GM21390 (cell line): Measurements from ENCODE around the gene TTC23.

Experiments
- ATAC-seq: cut with Tn5 transposase; IDR thresholded peaks from one replicate; pipeline ENCODE4 v1.9.1; 2021; ENCODE audit not compliant: unreplicated experiment

TTC23 gene

DNA sequence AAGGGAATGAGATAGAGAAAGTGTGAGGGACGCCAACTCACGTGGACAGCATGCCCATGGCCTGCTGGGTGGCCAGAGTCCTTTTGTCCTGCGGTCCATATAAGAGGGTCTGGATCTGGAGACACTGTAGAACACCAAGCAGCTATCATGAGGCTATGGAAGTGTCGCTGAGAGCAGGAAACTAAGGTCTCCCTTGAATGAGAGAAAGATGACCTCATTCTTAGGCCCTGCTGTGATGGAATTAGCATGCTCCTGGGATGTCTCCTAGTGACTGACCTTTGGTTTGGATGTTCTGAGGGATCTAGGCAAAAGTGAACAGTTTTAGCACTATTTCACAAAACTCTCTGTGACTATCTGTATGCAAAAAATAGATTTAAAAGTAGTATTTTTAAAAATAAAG is 110.1 kb downstream of the TTC23 start:
- no peak for ATAC-seq

DNA sequence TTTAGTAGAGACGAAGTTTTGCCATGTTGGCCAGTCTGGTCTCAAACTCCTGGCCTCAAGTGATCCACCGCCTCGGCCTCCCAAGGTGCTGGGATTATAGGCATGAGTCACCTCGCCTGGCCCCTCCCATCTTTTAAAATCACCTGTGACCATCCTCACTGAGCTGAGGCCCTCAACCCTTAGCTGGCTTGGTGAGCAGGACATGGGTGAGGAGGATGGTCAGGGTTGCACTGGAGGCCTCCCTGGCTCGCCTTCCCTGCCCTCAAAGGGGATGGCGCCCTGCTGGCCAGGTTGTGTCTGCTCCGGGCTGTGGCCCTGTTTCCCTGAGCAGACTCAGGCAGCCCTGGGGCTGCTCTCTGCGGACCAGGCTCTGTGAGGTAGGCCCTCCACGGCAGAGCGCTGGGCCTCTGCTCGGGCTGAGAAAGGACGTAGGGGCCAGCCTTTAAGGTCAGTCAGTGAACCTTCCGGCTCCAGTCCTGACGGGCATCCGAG is 110.8 kb downstream of the TTC23 start:
- ATAC-seq, result no peak

DNA sequence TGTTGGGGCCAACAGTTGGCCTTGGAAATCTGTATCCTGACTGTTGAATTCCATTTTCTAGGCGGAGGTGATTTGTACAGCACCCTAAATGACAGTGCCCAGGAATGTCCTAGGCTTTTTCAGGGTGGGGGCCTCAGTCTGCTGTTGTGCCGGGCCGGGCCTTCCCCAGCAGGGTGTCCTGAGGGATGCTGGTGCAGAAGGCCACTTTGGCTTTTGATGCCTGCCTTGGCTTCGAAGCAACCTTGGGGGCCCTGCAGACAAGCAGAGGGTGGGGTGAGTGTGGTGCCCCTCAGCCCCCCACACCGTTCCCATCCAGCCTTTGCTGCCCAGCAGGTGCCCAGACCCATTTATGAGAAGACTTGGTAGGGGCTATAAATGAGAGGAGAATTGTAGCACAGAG is 111.5 kb downstream of the TTC23 start:
- ATAC-seq, result no peak

DNA sequence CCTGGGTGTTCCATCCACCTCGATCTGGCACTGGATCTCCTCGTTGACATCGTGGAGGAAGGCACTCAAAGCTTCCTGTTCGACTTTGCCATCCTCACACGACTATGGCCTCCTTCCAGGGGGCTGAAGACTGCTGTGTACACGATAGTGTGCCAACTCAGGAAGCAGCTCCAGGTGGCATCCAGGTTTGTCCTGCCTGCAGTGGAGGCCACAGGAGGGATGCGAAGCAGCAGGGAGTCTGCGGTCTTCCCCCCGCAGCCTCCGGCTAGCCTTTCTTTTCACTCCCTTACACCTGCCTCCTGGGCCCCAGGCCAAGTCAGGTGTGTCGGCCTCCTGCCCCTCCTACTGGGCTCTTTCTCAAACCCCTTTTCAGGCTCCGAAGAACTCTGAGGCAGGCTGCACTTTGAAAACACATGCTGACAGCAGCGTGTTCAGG is 112.3 kb downstream of the TTC23 start:
- no peak for ATAC-seq

DNA sequence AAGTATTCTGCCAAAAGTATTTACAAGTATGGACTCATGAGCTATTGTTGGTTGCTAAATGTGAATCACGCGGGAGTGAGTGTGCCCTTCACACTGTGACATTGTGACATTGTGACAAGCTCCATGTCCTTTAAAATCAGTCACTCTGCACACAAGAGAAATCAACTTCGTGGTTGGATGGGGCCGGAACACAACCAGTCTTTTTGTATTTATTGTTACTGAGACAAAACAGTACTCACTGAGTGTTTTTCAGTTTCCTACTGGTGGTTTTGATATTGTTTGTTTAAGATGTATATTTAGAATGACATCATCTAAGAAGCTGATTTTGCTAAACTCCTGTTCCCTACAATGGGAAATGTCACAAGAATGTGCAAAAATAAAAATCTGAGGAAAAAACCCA is 114.2 kb downstream of the TTC23 start:
- peak; percentile 94 for ATAC-seq

DNA sequence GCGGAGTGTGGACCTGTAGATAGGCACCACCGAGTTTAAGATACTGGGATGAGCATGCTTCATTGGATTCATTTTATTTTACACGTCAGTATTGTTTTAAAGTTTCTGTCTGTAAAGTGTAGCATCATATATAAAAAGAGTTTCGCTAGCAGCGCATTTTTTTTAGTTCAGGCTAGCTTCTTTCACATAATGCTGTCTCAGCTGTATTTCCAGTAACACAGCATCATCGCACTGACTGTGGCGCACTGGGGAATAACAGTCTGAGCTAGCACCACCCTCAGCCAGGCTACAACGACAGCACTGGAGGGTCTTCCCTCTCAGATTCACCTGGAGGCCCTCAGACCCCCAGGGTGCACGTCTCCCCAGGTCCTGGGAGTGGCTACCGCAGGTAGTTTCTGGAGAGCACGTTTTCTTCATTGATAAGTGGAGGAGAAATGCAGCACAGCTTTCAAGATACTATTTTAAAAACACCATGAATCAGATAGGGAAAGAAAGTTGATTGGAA is 115.0 kb downstream of the TTC23 start:
- ATAC-seq, result no peak

DNA sequence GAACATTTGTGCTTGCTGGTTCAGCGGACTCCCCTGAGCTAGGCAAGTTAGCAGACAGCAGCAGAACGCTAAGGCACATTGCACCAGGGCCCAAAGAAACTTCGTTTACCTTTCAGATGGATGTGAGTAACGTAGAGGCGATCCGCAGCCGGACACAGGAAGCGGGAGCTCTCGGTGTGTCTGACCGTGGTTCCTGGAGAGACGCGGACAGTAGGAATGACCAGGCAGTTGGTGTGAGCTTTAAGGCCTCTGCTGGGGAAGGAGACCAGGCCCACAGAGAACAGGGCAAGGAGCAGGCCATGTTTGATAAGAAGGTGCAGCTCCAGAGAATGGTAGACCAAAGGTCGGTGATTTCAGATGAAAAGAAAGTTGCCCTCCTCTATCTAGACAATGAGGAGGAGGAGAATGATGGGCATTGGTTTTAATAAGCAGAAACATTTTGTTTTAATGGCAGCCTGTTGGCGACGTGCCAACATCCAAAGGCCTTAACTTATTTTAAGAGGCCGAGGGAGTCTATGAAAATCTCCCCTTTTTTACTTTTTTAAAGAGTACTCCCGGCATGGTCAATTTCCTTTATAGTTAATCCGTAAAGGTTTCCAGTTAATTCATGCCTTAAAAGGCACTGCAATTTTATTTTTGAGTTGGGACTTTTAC is 116.6 kb downstream of the TTC23 start:
- no peak for ATAC-seq

DNA sequence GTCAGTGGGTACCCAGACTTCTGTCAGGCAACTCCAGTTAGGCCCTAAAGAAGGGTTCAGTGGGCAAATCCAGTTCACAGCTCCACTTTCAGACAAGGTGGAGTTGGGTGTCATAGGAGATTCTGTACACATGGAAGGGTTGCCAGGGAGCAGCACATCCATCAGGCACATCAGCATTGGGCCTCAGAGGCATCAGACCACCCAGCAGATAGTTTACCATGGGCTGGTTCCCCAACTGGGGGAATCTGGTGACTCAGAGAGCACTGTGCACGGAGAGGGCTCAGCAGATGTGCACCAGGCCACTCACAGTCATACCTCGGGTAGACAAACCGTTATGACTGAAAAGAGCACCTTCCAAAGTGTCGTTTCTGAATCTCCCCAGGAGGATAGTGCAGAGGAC is 117.3 kb downstream of the TTC23 start:
- no peak for ATAC-seq

DNA sequence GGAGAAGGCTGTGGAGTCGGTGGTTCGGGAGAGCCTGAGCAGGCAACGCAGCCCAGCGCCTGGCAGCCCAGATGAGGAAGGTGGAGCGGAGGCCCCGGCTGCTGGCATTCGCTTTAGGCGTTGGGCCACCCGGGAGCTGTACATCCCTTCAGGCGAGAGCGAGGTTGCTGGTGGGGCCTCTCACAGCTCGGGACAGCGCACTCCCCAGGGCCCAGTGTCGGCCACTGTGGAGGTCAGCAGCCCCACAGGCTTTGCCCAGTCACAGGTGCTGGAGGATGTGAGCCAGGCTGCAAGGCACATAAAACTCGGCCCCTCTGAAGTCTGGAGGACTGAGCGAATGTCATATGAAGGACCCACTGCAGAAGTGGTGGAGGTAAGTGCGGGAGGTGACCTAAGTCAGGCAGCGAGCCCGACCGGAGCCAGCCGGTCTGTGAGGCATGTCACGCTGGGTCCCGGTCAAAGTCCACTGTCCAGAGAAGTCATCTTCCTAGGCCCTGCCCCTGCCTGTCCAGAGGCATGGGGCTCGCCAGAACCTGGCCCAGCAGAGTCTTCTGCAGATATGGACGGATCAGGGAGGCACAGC is 117.8 kb downstream of the TTC23 start:
- ATAC-seq, result no peak

DNA sequence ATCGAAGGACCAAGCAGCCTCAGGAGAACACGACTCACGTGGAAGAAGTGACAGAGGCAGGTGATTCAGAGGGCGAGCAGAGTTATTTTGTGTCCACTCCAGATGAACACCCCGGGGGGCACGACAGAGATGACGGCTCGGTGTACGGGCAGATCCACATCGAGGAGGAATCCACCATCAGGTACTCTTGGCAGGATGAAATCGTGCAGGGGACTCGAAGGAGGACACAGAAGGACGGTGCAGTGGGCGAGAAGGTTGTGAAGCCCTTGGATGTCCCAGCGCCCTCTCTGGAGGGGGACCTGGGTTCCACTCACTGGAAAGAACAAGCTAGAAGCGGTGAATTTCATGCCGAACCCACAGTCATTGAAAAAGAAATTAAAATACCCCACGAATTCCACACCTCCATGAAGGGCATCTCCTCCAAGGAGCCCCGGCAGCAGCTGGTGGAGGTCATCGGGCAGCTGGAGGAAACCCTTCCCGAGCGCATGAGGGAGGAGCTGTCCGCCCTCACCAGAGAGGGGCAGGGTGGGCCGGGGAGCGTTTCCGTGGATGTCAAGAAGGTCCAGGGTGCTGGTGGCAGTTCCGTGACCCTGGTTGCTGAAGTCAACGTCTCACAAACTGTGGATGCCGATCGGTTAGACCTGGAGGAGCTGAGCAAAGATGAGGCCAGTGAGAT is 118.5 kb downstream of the TTC23 start:
- ATAC-seq, result no peak

DNA sequence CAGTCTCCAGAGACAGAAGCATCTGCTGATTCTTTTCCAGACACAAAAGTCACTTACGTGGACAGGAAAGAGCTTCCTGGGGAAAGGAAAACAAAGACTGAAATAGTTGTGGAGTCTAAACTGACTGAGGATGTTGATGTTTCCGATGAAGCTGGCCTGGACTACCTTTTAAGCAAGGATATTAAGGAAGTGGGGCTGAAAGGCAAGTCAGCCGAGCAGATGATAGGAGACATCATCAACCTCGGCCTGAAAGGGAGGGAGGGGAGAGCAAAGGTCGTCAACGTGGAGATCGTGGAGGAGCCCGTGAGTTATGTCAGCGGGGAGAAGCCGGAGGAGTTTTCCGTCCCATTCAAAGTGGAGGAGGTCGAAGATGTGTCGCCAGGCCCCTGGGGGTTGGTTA is 119.1 kb downstream of the TTC23 start:
- ATAC-seq, result no peak

DNA sequence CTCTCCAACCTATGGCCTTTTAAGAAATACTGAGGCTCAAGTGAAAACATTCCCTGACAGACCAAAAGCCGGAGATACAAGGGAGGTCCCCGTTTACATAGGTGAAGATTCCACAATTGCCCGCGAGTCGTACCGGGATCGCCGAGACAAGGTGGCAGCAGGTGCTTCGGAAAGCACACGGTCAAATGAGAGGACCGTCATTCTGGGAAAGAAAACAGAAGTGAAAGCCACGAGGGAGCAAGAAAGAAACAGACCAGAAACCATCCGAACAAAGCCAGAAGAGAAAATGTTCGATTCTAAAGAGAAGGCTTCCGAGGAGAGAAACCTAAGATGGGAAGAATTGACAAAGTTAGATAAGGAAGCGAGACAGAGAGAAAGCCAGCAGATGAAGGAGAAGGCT is 119.7 kb downstream of the TTC23 start:
- ATAC-seq, result no peak

DNA sequence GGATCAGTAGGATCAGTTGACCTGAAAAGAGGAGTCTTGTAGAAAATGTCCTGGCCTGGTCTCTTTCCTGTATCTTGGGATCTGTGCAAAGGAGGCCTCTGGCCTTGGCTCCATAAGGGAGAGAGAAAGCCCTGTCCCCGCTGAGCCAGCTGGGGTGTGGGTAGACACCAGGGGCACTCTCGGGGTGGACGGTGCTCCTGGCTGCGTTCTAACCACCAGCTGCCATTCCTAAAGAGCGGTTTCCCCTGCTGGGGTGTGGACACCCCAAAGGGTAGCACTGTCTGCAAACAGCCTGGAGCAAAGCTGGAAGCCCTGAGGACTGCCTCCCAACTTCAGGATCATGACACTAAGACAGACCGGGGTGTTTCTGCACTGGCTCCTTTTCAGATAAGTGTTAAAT is 121.0 kb downstream of the TTC23 start:
- ATAC-seq, result no peak

DNA sequence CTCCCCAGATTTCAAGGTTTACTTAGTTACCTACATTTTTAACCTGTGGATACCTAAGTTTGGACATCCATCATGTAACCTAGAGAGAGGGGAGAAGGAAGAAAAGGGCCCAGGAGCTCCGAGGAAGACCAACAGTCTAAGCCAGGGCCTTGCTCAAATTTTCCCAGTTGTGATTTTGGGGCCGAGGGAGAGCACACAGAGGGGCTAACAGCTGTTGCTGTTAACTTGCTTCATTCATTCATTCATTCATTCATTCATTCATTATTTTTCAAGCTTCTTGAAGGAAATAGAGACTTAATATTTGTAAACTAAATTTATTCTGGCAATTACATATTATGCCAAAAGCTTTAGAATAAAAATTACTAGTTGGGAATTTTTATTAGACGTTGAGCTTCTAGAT is 121.6 kb downstream of the TTC23 start:
- ATAC-seq, result no peak

DNA sequence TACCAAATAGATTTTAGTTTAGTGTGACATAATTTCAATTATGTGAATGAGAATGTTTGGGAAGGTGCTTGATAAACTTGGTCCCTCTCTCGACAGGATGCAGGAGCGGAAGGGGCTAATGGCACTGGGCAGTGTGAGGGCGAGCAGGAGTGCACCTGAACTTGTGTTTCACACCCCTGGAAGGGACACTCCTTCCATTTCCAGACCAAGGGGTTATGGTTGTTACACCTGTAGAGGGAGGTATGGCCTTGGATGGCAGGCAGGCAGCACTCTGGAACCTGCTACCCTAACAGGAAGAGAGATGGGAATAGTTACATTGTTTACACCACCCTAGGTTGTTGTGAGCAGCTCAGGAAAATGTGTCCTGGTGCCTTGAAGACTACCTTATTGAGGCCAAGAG is 122.5 kb downstream of the TTC23 start:
- no peak for ATAC-seq

DNA sequence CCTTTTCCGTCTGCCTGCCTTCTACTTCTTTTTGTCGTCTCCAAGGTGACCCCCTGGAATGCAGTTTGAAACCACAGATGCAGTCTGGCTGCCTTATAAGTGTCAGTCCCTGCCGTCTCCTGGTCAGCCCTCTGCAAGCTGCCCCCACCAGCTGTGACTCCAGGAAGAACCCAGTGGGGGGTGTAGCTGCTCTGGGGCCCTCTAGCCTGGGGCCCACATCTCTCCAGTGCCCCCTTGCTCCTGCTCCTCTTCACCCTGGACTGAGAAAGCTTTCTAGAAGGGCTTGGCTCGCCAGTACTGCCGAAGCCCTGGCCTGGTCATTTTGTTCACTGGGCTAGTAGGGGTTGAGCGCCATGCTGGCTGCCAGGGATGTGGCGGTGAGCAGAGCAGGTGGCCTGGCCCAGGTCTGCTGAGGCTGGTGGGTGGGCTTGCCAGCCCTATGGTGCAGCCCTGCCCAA is 123.2 kb downstream of the TTC23 start:
- no peak for ATAC-seq

DNA sequence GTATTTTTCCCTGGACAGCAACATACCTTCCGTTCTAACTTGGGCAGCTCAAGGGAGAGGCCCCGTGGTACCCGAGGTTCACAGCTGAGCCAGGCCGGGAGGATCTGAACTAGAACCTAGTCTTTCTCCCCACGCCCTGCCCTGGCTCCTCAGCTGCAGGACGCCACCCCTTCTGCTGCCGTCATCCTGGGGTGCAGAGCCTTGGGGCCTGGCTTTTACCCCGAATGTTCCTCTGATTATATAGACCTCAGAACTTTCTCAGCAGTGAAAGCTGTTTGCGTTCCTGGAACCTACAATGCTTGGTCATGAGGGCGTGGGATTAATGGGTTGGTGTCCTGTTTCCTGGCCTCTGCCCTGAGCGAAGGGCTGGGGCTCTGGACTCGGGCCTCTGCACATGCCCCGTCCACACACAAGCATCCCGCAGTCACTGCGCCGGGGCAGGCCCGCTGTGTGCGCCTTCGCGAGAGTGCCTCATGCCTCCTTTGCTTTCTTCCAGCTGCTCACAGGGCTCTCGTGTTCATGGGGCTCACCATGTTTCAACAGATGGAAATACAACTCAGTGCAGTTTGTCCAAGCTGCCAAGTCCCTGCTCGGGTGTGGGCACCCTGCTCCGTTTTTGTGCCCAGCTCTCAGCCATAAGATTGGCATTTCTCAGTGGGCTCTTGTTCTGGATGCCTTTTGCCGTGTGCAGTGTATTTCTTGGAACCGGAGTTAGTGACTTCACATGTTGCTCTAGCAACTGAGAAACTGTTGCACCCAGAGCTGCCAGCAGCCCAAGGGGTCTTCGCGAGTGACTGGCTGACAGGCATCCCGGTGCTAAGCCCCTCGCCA is 124.1 kb downstream of the TTC23 start:
- ATAC-seq, result no peak

DNA sequence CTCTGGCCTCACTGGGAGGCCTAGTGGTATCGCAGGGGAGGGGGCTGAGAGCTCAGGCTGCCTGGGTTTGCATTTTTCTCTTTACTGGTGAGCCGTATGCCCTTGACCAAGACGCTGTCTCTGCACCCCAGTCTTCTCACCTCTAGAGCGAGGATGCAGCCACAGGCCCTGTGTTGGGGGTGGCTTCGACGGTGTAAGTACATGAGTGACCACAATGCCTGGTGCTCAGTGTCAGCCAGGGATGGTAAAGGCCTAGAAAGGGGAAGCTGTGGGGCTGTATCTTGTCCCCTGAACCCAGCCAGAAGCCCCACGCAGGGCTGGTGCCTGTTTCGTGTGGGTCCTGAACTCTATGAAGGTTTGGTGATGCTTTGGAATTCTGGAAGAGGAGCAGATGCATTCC is 124.7 kb downstream of the TTC23 start:
- ATAC-seq, result no peak

DNA sequence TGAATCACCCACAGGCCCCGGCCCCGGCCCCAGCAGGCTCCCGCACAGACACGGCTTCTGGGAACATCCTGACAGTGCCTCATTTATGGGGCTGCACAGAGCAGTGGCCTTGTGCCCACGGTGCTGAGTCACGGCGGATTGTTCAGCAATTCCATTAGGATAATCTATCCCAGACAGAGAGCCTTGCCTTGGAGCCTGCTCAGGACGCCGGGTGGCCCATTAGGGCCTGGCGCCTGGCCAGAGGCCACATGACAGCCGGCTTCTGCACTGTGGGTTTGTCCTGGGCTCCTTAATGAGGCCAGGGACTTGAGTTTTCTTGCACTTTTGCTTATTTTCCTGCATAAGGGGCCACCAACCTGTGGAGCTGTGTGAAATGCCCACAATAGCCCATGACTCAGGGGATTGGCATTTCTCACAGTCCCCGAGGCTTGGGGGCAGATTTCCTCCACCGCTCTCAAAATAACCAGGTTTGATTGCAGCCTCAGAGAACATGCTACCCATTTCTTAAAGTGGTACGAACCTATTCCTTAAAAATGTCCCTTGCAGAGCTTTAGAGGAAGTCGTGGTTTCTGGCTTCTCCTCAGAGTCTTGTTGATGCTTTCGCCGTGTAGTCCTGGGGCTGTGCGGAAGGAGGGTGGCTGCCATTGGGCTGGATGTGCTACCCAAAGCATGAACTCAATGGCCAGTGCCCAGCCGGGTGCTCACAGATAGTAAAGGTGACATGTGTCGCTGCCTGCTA is 125.5 kb downstream of the TTC23 start:
- no peak for ATAC-seq

DNA sequence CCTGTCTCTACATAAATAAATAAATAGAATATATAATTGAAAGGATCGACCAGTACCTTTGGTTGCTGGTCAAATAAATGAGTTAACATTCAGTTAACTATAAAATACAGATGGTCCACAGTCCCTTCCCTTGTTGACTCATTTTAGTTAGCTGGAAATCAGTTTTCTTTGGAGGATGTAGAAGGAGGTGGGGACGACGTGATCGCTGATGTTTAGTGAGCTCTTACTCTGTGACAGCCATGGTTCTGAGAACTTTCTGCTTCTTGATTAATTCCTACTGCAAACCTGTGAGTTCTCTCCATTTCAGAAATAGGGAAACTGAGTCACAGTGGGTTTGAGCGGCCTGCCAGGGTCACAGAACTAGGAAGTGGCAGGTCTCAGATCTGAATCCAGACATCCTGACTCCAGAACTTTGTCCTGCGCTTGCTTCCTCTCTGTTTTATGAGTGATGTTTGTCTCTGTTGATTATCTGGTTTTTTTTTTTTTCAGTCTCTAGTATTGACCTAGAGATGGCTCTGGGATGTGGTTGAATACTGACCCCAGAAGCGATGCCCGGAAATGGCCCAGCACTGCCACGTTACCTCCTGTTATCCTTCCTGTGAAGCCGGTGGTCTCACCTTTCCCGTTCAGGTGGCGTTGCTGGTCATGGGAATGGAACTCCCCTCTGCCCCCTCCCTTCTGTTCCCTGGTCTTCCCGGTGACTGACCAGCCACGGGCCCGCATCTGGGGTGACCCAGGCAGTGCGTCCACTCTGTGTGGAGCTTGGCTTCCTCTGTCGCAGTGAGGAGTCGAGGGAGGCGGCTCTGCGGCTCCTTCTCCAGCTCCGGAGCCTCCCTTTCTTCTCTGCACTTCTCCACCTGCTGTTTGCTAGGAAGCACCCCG is 126.3 kb downstream of the TTC23 start:
- ATAC-seq, result no peak
